ENCODE results near the gene RTL5.

Gene RTL5

GRCh38 chrX:72120837-72121236 lies 10.9 kb downstream of the RTL5 start:
- no peak for DNase-seq (ENCODE audit: low read depth)
- no peak overlapping the region for H3K4me3 ChIP-seq (ENCODE audit: low read depth, low read length)
- no peak for TF ChIP-seq CTCF (IDR thresholded peaks at IDR 0.05; ENCODE audit: low read depth, low read length, missing control alignments)

- TF ChIP-seq CTCF (IDR thresholded peaks at IDR 0.05; ENCODE audit: low read depth, low read length, missing control alignments) = no peak
- no peak overlapping the region for H3K4me3 ChIP-seq (ENCODE audit: low read depth, low read length)
- no peak for DNase-seq (ENCODE audit: low read depth)
Observed at GRCh38 chrX:72117636-72118210, 14.0 kb downstream of the RTL5 start.

- TF ChIP-seq CTCF (IDR thresholded peaks at IDR 0.05; ENCODE audit: low read depth, low read length, missing control alignments) = no peak
- no peak for DNase-seq (ENCODE audit: low read depth)
Observed at GRCh38 chrX:72115380-72115779, 16.3 kb downstream of the RTL5 start.

GRCh38 chrX:72114807-72115206 lies 16.9 kb downstream of the RTL5 start:
- no peak for TF ChIP-seq CTCF (IDR thresholded peaks at IDR 0.05; ENCODE audit: low read depth, low read length, missing control alignments)
- H3K4me3 ChIP-seq (ENCODE audit: low read depth, low read length) = no peak overlapping the region
- DNase-seq (ENCODE audit: low read depth) = no peak

More at GRCh38 chrX:72115380-72115779, 16.3 kb downstream of the RTL5 start:
- no peak overlapping the region for H3K4me3 ChIP-seq (ENCODE audit: low read depth, low read length)

- TF ChIP-seq CTCF (IDR thresholded peaks at IDR 0.05; ENCODE audit: low read depth, low read length, missing control alignments) = no peak
- H3K4me3 ChIP-seq (ENCODE audit: low read depth, low read length) = no peak overlapping the region
- DNase-seq (ENCODE audit: low read depth) = no peak
Observed at GRCh38 chrX:72114306-72114705, 17.4 kb downstream of the RTL5 start.

- no peak overlapping the region for H3K4me3 ChIP-seq (ENCODE audit: low read depth, low read length)
- no peak for TF ChIP-seq CTCF (IDR thresholded peaks at IDR 0.05; ENCODE audit: low read depth, low read length, missing control alignments)
- DNase-seq (ENCODE audit: low read depth) = no peak
Observed at GRCh38 chrX:72113461-72113860, 18.3 kb downstream of the RTL5 start.
